Fibroblast of mammary gland (primary cell): ENCODE measurements around the gene GNAT2.

Experiments
- DNase-seq: peaks from one replicate; pipeline ENCODE4 v3.0.0-alpha.2; 2010; ENCODE audit warnings: low read depth
- H3K4me3 ChIP-seq: 2 replicates; pipeline ENCODE4 v1.5.1; 2011; ENCODE audit warnings: low read depth, mild to moderate bottlenecking, low read length, moderate library complexity; ENCODE audit not compliant: control insufficient read depth
- TF ChIP-seq, protein P1 (sequence below): conservative IDR thresholded peaks from 2 replicates; pipeline ENCODE4 v1.5.1; 2011; ENCODE audit warnings: low read depth, low read length, inconsistent platforms; ENCODE audit not compliant: control insufficient read depth, insufficient read depth

The GNAT2 gene

DNA sequence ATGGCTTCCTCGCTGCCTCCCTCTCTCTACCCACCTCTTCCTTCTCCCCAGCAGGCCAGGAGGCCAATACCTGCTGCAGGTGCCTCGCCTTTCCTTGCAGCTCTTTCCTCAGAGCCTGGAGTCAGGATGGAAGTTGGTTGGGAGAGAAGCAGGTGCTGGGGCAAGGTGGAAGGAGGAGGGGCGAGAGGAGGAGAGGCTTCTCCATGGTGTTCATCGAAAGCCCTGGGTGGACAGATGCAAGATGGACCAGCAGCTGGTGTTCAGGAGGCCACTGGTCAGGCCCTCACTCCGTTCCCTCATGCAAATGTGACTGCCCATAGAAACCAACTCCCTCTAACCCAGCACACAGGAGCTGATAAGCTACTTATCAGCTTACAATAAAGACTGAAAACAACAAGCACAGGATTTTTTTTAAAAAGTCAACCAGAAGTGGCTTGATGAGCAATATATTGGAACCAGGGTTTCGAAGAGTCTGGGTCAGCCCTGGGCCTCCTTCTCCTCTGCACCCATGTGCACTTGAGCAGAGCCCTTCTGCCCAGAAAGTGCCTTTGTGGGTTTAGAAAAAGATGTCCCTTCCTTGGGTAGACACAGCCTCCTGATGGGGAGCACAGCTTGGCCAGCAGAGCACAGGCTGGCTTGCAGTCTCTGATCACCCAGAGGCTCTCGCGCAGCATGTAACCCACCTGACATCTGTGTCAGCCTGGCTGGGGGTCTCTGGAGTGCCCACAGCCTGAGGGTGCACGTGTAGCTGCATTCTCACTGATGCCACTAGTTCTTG lies 19.8 kb upstream of the GNAT2 start:
- DNase-seq = no peak
- no peak overlapping the region for H3K4me3 ChIP-seq
- TF ChIP-seq, protein P1, sequence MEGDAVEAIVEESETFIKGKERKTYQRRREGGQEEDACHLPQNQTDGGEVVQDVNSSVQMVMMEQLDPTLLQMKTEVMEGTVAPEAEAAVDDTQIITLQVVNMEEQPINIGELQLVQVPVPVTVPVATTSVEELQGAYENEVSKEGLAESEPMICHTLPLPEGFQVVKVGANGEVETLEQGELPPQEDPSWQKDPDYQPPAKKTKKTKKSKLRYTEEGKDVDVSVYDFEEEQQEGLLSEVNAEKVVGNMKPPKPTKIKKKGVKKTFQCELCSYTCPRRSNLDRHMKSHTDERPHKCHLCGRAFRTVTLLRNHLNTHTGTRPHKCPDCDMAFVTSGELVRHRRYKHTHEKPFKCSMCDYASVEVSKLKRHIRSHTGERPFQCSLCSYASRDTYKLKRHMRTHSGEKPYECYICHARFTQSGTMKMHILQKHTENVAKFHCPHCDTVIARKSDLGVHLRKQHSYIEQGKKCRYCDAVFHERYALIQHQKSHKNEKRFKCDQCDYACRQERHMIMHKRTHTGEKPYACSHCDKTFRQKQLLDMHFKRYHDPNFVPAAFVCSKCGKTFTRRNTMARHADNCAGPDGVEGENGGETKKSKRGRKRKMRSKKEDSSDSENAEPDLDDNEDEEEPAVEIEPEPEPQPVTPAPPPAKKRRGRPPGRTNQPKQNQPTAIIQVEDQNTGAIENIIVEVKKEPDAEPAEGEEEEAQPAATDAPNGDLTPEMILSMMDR = no peak

DNA sequence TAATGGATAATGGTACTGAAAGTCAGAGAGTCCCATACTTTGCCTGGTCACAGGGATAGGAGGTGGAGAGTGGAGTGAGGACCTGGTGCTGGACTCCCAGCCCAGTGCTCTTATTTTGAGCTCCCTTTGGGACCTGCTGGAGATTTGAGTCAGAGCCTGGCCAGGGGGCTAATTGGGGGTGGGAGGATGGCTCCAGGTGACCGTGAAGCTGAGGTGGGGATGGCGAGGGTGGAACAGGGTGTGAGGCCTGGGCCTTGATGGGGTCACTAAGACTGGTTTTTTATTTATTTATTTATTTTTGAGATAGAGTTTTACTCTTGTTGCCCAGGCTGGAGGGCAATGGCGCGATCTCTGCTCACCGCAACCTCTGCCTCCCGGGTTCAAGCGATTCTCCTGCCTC lies 18.0 kb upstream of the GNAT2 start:
- no peak overlapping the region for H3K4me3 ChIP-seq
- no peak for DNase-seq
- TF ChIP-seq, protein P1 = no peak

DNA sequence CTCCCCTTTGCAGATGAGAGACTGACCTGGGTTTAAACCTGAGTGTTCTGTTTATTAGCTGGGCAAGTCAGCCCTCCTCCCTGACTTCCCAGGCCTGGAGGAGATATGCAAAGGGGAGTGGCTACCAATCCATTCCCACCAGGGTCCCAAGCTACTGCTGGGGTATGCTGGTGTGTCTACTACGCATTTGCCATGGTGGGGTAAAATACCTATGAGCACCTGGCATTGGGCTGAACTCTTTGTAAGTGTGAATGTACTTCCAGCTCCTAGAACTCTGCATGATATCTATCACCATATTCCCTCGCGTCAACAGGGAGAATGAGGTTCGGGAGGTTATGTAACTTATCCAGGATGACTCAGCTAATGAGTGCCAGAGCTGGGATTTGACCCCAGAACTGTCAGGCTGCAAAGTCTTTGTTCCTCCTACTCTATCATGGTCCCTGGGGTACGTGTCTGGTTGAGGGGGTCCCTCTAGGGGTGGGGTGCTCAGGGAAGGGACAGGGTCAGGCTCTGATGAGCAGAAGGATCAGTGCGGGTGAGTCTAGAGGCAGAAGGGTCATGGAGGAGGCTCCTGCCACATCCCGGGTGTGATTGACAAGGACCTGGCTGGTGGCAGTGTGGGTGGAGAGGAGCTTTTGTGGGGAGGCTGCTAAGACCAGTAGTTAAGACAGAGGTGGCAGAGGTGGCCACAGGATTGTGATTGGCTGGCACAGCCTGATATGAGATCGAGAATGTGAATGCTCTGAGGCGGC lies 17.0 kb upstream of the GNAT2 start:
- peak; percentile 78 for DNase-seq
- TF ChIP-seq, protein P1 = no peak
- no peak overlapping the region for H3K4me3 ChIP-seq

DNA sequence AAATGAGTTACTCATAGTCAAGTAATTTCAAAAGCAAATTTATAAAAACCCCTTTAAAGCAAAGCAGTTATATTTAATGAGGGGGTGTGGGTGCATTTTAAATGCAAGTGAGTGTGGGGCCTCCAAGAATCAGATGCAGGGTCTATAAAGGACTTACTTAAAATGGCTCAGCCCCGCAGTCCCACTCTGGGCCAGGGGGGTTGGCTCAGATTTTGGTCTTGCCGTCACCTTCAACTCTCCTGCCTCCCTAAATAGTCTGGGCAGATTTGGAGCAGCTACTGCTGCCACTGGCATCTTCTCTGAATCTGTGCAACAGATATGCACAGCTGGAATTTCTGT lies 16.4 kb upstream of the GNAT2 start:
- TF ChIP-seq, protein P1 = no peak
- DNase-seq = no peak
- no peak overlapping the region for H3K4me3 ChIP-seq

DNA sequence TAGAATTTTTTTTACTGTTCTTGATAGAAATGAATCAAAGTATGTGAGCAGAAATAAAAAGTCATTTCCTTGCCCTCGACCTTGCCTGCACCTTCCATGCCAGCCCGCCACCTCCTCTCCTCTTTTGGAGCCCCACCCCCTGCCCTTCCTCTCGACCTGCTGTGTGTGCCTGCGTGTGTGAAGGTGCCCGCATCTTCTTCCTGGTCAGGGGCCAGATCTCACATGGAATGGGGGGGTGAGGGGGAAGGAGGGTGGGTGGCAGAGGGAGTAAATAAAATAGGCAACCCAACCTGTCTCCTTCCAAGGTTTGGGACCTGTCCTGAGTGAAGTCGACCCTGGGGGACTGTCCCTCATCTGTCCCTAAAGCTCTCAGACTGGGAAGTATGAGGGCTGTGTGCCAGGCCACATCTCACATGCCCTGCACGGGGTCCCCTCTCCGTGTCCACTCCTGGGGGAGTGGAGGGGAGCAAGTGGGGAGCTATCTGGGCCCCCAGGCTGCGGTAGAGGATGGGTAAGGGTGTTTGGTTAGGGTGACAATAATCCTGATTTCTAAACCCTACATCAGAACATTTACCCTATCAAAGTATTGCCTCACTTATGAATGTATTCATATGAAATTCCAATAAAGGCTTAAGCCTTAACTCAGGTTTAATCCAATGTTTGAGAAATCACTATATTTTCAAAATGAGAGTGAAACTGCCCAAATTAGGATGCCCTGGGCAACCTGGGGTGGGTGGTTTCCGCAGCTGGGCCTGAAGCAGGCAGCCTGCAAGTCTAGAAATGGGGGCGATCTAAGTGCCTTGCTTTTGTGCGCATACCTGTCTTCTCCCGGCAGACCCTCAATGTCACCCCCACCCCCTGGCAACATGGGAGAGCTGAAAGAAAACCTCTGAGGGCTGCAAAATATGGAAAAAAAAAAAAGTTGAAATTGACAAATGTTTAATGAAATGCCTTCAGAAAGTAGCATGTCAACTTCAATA lies 15.6 kb upstream of the GNAT2 start:
- no peak for DNase-seq
- TF ChIP-seq, protein P1 = no peak
- H3K4me3 ChIP-seq = no peak overlapping the region

DNA sequence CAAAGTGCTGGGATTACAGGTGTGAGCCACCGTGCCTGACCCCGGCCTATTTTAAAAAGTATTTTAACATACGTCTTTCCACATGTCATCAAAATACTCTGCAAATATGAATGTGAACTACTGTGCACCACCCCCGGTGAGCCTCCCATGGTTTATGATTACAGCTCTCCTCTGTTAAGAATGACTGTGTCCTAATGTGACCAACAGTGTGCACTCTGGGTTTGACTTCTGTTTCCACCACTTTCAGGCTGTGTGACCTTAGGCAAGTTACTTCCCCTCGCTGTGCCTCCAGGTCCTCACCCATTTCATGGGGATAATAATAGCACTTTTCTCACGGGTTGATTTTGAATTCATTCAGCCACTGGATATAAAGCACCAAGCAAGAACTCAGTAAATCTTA lies 14.9 kb upstream of the GNAT2 start:
- H3K4me3 ChIP-seq = no peak overlapping the region
- TF ChIP-seq, protein P1 = no peak
- no peak for DNase-seq
